ENCODE data around the gene NCK2.

The NCK2 gene

GRCh38 chr2:105820151-105820550, 75.4 kb downstream of the NCK2 start:
- DNase-seq: no peak

- no peak for DNase-seq
These were observed 76.0 kb downstream of the NCK2 start for GRCh38 chr2:105820691-105821090.

GRCh38 chr2:105821428-105822125, 76.9 kb downstream of the NCK2 start:
- no peak for DNase-seq

- DNase-seq: no peak
These were observed 77.5 kb downstream of the NCK2 start for GRCh38 chr2:105822186-105822585.

- DNase-seq: no peak
These were observed 79.7 kb downstream of the NCK2 start for GRCh38 chr2:105824446-105824845.

GRCh38 chr2:105827351-105828096, 82.8 kb downstream of the NCK2 start:
- DNase-seq: no peak

GRCh38 chr2:105828558-105828957, 83.8 kb downstream of the NCK2 start:
- no peak for DNase-seq

- no peak for DNase-seq
These were observed 90.2 kb downstream of the NCK2 start for GRCh38 chr2:105834931-105835330.

- no peak for DNase-seq
These were observed 91.6 kb downstream of the NCK2 start for GRCh38 chr2:105836341-105836740.

GRCh38 chr2:105836840-105837692, 92.4 kb downstream of the NCK2 start:
- DNase-seq: no peak

- no peak for DNase-seq
These were observed 95.1 kb downstream of the NCK2 start for GRCh38 chr2:105839793-105840192.

GRCh38 chr2:105840933-105841332, 96.2 kb downstream of the NCK2 start:
- DNase-seq: no peak

- no peak for DNase-seq
These were observed 96.8 kb downstream of the NCK2 start for GRCh38 chr2:105841551-105841950.

GRCh38 chr2:105842555-105842954, 97.8 kb downstream of the NCK2 start:
- DNase-seq: no peak

GRCh38 chr2:105843476-105844374, 99.0 kb downstream of the NCK2 start:
- DNase-seq: no peak

GRCh38 chr2:105845976-105846375, 101.3 kb downstream of the NCK2 start:
- DNase-seq: no peak

- DNase-seq: no peak
These were observed 102.3 kb downstream of the NCK2 start for GRCh38 chr2:105847056-105847455.

- DNase-seq: no peak
These were observed 103.7 kb downstream of the NCK2 start for GRCh38 chr2:105848367-105848766.

GRCh38 chr2:105849431-105850179, 104.9 kb downstream of the NCK2 start:
- peak; percentile 46 for DNase-seq

- DNase-seq: no peak
These were observed 107.4 kb downstream of the NCK2 start for GRCh38 chr2:105852066-105852465.

- no peak for DNase-seq
These were observed 108.8 kb downstream of the NCK2 start for GRCh38 chr2:105853354-105854088.
